K562 (cell line): Measurements from ENCODE around the gene GFOD1.

Experiments used
- ZNF175 ChIP-seq: fragments of 200-800 bp; sonication (Bioruptor generic); IDR thresholded peaks from 2 replicates; pipeline ENCODE4 v1.6.1; 2016; ENCODE audit warnings: low read depth, mild to moderate bottlenecking, missing genetic modification characterization, missing compliant biosample characterization
- ZNF3 ChIP-seq: fragments of 250-450 bp; sonication (Bioruptor Pico); IDR thresholded peaks from 2 replicates; pipeline ENCODE4 v1.5.0; 2021; ENCODE audit warnings: mild to moderate bottlenecking, moderate library complexity
- ZNF79 ChIP-seq: fragments of 250-450 bp; sonication (Bioruptor Pico); IDR thresholded peaks from 2 replicates; pipeline ENCODE4 v1.4.0; 2020; ENCODE audit warnings: low read depth, mild to moderate bottlenecking, moderate library complexity
- TF ChIP-seq, protein P1 (sequence below): fragments of 150-350 bp; conservative IDR thresholded peaks from 2 replicates; pipeline ENCODE4 v1.6.1; 2014; ENCODE audit warnings: low read length

DNA sequence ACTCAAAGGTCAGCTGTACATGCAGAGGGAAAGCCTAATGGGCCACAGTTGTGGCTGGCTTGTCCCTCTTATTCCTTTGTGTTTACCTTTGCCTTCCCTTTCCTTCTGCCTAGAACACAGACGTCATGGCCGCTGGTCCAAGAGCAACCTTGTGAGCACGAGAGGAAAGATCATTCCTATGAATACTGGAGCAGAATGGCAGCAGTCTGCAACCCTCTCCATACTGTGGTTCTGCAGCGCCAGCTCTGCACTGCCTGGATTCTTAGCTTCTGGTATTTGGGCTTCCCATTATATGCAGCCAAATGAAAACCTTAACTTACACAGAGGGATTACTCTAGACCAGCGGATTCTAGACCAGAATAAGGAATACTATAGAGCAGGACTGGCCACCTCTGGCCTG is 171.5 kb downstream of the GFOD1 start:
- TF ChIP-seq, protein P1, sequence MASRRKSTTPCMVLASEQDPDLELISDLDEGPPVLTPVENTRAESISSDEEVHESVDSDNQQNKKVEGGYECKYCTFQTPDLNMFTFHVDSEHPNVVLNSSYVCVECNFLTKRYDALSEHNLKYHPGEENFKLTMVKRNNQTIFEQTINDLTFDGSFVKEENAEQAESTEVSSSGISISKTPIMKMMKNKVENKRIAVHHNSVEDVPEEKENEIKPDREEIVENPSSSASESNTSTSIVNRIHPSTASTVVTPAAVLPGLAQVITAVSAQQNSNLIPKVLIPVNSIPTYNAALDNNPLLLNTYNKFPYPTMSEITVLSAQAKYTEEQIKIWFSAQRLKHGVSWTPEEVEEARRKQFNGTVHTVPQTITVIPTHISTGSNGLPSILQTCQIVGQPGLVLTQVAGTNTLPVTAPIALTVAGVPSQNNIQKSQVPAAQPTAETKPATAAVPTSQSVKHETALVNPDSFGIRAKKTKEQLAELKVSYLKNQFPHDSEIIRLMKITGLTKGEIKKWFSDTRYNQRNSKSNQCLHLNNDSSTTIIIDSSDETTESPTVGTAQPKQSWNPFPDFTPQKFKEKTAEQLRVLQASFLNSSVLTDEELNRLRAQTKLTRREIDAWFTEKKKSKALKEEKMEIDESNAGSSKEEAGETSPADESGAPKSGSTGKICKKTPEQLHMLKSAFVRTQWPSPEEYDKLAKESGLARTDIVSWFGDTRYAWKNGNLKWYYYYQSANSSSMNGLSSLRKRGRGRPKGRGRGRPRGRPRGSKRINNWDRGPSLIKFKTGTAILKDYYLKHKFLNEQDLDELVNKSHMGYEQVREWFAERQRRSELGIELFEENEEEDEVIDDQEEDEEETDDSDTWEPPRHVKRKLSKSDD, result no peak
- no peak for TF ChIP-seq ZNF3 (CRISPR knock-in tag)
- TF ChIP-seq ZNF175 (CRISPR knock-in tag), result no peak
- no peak for TF ChIP-seq ZNF79 (CRISPR knock-in tag)
